Measurements from ENCODE around the gene BRCC3. TPM values are rescaled to one million over a fixed set of nuclear protein-coding genes. Genes with fewer than 3 reads are reported as not detected.

The BRCC3 gene
- total and polyA plus RNA-seq, 2 donors (not counting 1 experiment from before 2014, with no cell fraction given): 7.3 to 16.9 TPM

DNA sequence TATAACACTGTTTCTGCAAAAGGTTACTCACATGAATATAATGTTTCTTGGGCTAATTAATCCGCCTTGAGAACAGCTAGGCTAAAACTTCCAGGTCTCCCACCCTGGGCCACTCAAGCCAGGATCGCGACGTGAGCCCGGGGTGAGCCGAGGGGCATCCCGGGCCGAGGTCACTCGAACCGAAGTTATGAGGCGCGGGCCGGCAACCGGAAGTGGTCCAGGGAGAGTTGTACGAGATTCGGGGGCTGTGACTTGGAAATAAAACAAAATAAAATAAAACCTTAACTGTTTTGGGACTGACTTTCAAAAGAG, 689 bp upstream of the BRCC3 start:
- peak; percentile 1 for ATAC-seq (ENCODE audit: low read depth)
- peak overlapping the region; percentile 85 for H3K4me3 Mint-ChIP-seq
- intact Hi-C loops (cut with micrococcal nuclease): no loop called here
- TF ChIP-seq, protein P1, sequence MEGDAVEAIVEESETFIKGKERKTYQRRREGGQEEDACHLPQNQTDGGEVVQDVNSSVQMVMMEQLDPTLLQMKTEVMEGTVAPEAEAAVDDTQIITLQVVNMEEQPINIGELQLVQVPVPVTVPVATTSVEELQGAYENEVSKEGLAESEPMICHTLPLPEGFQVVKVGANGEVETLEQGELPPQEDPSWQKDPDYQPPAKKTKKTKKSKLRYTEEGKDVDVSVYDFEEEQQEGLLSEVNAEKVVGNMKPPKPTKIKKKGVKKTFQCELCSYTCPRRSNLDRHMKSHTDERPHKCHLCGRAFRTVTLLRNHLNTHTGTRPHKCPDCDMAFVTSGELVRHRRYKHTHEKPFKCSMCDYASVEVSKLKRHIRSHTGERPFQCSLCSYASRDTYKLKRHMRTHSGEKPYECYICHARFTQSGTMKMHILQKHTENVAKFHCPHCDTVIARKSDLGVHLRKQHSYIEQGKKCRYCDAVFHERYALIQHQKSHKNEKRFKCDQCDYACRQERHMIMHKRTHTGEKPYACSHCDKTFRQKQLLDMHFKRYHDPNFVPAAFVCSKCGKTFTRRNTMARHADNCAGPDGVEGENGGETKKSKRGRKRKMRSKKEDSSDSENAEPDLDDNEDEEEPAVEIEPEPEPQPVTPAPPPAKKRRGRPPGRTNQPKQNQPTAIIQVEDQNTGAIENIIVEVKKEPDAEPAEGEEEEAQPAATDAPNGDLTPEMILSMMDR (IDR thresholded peaks at IDR 0.05): no peak
- peak overlapping the region; percentile 78 for H3K9ac ChIP-seq (ENCODE audit: low read length)
- peaks cover 17 to 34% of the 10 kb centered on the region in 2 donors for H3K4me1 ChIP-seq (ENCODE audit: control insufficient read depth in 2 of 2, insufficient read depth in 2 of 2, low read length in 2 of 2)
- H3K27me3 Mint-ChIP-seq: no peaks in the 10 kb centered on the region
- H3K27me3 ChIP-seq (replicated peaks in 1 of 4; ENCODE audit: control extremely low read depth in 1 of 4, control insufficient read depth in 3 of 4, insufficient read depth in 4 of 4, low read length in 3 of 4): no peaks in the 10 kb centered on the region
- H3K27ac Mint-ChIP-seq: peak overlapping the region; percentile 87
- H3K4me1 Mint-ChIP-seq: peaks cover 49% of the 10 kb centered on the region
- peak overlapping the region; percentile 88 to 89 for H3K27ac ChIP-seq (ENCODE audit: low read length in 2 of 2)
- no peak for DNase-seq
- POLR2A ChIA-PET: interaction anchor here (1.8 kb wide), 1 partner anchor 44 kb away, joined by 7 read pairs; the partner anchor contains the start of gene FUNDC2
- H3K36me3 ChIP-seq (replicated peaks in 1 of 2; ENCODE audit: control extremely low read depth in 1 of 2, control insufficient read depth in 1 of 2, extremely low read depth in 1 of 2, insufficient read depth in 2 of 2, low read length in 1 of 2): no peaks in the 10 kb centered on the region
- no peaks in the 10 kb centered on the region for H3K9me3 ChIP-seq (ENCODE audit: control extremely low read depth in 1 of 3, control insufficient read depth in 2 of 3, insufficient read depth in 1 of 3, low read length in 2 of 3)
- peak overlapping the region; percentile 65 for H2AFZ ChIP-seq (ENCODE audit: insufficient read depth, low read depth, low read length, poor library complexity, severe bottlenecking)
- no peaks in the 10 kb centered on the region for H4K20me1 ChIP-seq (ENCODE audit: control insufficient read depth, insufficient read depth, low read length, poor library complexity, severe bottlenecking)
- H3K4me3 ChIP-seq (ENCODE audit: control extremely low read depth in 1 of 5, extremely low read depth in 1 of 5, insufficient read depth in 1 of 5, low read depth in 2 of 5, low read length in 4 of 5): peak overlapping the region; percentile 62 to 81 (median 77)
- no peaks in the 10 kb centered on the region for H3K9me3 Mint-ChIP-seq (ENCODE audit: insufficient read depth)
- peak overlapping the region; percentile 70 for H3K4me2 ChIP-seq (replicated peaks; ENCODE audit: low read depth, low read length, poor library complexity, severe bottlenecking)
- CTCF ChIA-PET: interaction anchor here (0.9 kb wide), 1 partner anchor 44 kb away, joined by 6 read pairs; the partner anchor contains the start of gene FUNDC2
- H3K79me2 ChIP-seq (ENCODE audit: control insufficient read depth, insufficient read depth, low read length): peaks cover 14% of the 10 kb centered on the region
- no CpG with 5 or more reads among the region's 16 CpGs for WGBS (ENCODE audit: insufficient coverage)

DNA sequence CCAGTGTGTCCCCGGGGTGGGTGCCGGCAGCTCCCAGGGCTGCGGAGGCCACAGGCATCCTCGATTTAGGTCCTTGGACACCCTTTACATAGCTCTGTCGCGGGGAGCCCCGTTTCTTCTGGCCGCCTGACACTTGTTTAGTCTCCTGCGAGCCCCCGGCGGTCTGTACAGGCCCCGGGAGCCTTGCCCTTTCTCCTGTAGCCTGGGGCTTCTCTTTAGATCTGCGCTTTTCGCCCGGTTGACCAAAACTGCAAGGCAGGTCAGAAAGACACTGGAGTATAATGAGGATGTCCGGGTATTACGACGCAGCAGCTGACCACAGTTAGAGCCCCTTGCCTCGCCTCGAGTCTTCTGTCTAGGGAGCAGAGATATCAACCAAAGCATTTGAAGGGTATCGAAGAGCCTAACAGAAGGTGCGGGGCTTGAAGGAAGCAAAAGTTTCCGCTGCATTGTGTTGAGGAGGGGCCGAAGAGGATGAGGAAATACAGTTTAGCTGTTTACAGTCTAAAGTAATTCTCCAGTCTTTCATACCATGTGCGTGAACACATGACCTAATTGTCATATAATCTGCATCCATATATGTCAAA, 479 bp downstream of the BRCC3 start:
- ATAC-seq (ENCODE audit: low read depth) (no peak), DNase-seq (no peak)
- intact Hi-C loops (cut with micrococcal nuclease): loop anchor here (1.0 kb wide), 3 partner anchors 14 to 144 kb away; no protein-coding TSS in a partner anchor
- H3K4me3 ChIP-seq (ENCODE audit: control extremely low read depth in 1 of 5, extremely low read depth in 1 of 5, insufficient read depth in 1 of 5, low read depth in 2 of 5, low read length in 4 of 5): peak overlapping the region; percentile 45 to 73 (median 60)
- peaks cover 50% of the 10 kb centered on the region for H3K4me1 Mint-ChIP-seq
- no peaks in the 10 kb centered on the region for H3K9me3 ChIP-seq (ENCODE audit: control extremely low read depth in 1 of 3, control insufficient read depth in 2 of 3, insufficient read depth in 1 of 3, low read length in 2 of 3)
- peaks cover 14% of the 10 kb centered on the region for H3K79me2 ChIP-seq (ENCODE audit: control insufficient read depth, insufficient read depth, low read length)
- WGBS (ENCODE audit: insufficient coverage): 0% methylated on average over 21 of the region's 25 CpGs
- H3K27me3 Mint-ChIP-seq: no peaks in the 10 kb centered on the region
- peak overlapping the region; percentile 94 for H3K4me3 Mint-ChIP-seq
- H3K27ac ChIP-seq (ENCODE audit: low read length in 2 of 2): peak overlapping the region; percentile 78 to 83
- POLR2A ChIA-PET: interaction anchor here (1.8 kb wide), 1 partner anchor 45 kb away, joined by 7 read pairs; the partner anchor contains the start of gene FUNDC2
- peak overlapping the region; percentile 77 for H3K4me2 ChIP-seq (replicated peaks; ENCODE audit: low read depth, low read length, poor library complexity, severe bottlenecking)
- CTCF ChIA-PET: interaction anchor here (1.4 kb wide), 1 partner anchor 23 kb away, joined by 3 read pairs; no protein-coding TSS in a partner anchor
- H4K20me1 ChIP-seq (ENCODE audit: control insufficient read depth, insufficient read depth, low read length, poor library complexity, severe bottlenecking): no peaks in the 10 kb centered on the region
- TF ChIP-seq, protein P1 (IDR thresholded peaks at IDR 0.05): no peak
- TF ChIP-seq EZH2 (IDR thresholded peaks at IDR 0.05; ENCODE audit: borderline replicate concordance, insufficient read depth, low read depth, low read length, poor library complexity, severe bottlenecking): no peak
- peak overlapping the region; percentile 70 for H3K9ac ChIP-seq (ENCODE audit: low read length)
- H3K9me3 Mint-ChIP-seq (ENCODE audit: insufficient read depth): no peaks in the 10 kb centered on the region
- peak overlapping the region; percentile 95 for H3K27ac Mint-ChIP-seq
- H3K27me3 ChIP-seq (replicated peaks in 1 of 4; ENCODE audit: control extremely low read depth in 1 of 4, control insufficient read depth in 3 of 4, insufficient read depth in 4 of 4, low read length in 3 of 4): no peaks in the 10 kb centered on the region
- H3K36me3 ChIP-seq (replicated peaks in 1 of 2; ENCODE audit: control extremely low read depth in 1 of 2, control insufficient read depth in 1 of 2, extremely low read depth in 1 of 2, insufficient read depth in 2 of 2, low read length in 1 of 2): peaks cover 0 to 4% of the 10 kb centered on the region in 2 experiments
- peaks cover 17 to 34% of the 10 kb centered on the region in 2 donors for H3K4me1 ChIP-seq (ENCODE audit: control insufficient read depth in 2 of 2, insufficient read depth in 2 of 2, low read length in 2 of 2)
- H2AFZ ChIP-seq (ENCODE audit: insufficient read depth, low read depth, low read length, poor library complexity, severe bottlenecking): peak overlapping the region; percentile 81

Measured in B cell (primary cell).